Frontal cortex (tissue), 4 donors: Measurements from ENCODE around the gene AGAP1. TPM values are rescaled to one million over a fixed set of nuclear protein-coding genes. Genes with fewer than 3 reads are reported as not detected.

Experiments used
- DNase-seq, 2 donors: peaks; one replicate each; pipeline ENCODE4 v3.0.0; 2012; ENCODE audit warnings: low spot score in 2 of 2
- FAIRE-seq: peaks from 2 replicates; lab custom pipeline; 2012; peaks lifted over from hg19 to GRCh38; lab: Jason Lieb, UNC
- total RNA-seq: library from RNA; depleted of rRNA; stranded (reverse); fragments of >200 nt; gene quantifications from one replicate; pipeline ENCODE4 v1.2.3, GENCODE V29; 2014
- donor health status: control.
- donor health status: control.
- donor health status: control.

AGAP1 gene
- total RNA-seq, 1 donor from 2014 or later, result 27.3 TPM

- no peak for DNase-seq
- no peak for FAIRE-seq
Observed at GRCh38 chr2:235612181-235612950, 118.5 kb downstream of the AGAP1 start.

- DNase-seq (no peak), FAIRE-seq (no peak)
Observed at GRCh38 chr2:235613649-235614048, 119.8 kb downstream of the AGAP1 start.

GRCh38 chr2:235614176-235614860, 120.5 kb downstream of the AGAP1 start:
- FAIRE-seq, result no peak
- no peak for DNase-seq

GRCh38 chr2:235614900-235615712, 121.3 kb downstream of the AGAP1 start:
- DNase-seq, result peak; percentile 42 to 56
- peak; percentile 58 for FAIRE-seq

GRCh38 chr2:235616885-235617284, 123.0 kb downstream of the AGAP1 start:
- DNase-seq (no peak), FAIRE-seq (peak; percentile 34)

- no peak for DNase-seq
- no peak for FAIRE-seq
Observed at GRCh38 chr2:235618039-235618438, 124.2 kb downstream of the AGAP1 start.

GRCh38 chr2:235619544-235619943, 125.7 kb downstream of the AGAP1 start:
- no peak for DNase-seq
- FAIRE-seq, result no peak

- DNase-seq (no peak), FAIRE-seq (no peak)
Observed at GRCh38 chr2:235621736-235622135, 127.9 kb downstream of the AGAP1 start.

GRCh38 chr2:235623111-235623510, 129.3 kb downstream of the AGAP1 start:
- FAIRE-seq (no peak), DNase-seq (no peak)

GRCh38 chr2:235623752-235624151, 129.9 kb downstream of the AGAP1 start:
- FAIRE-seq, result no peak

GRCh38 chr2:235626658-235627057, 132.8 kb downstream of the AGAP1 start:
- DNase-seq, result no peak
- FAIRE-seq, result no peak

More at GRCh38 chr2:235623752-235624151, 129.9 kb downstream of the AGAP1 start:
- DNase-seq, result no peak

GRCh38 chr2:235627682-235628081, 133.8 kb downstream of the AGAP1 start:
- no peak for DNase-seq
- no peak for FAIRE-seq

- DNase-seq (no peak), FAIRE-seq (no peak)
Observed at GRCh38 chr2:235630718-235631296, 137.0 kb downstream of the AGAP1 start.

GRCh38 chr2:235634435-235635158, 140.8 kb downstream of the AGAP1 start:
- DNase-seq (no peak), FAIRE-seq (no peak)

GRCh38 chr2:235636546-235636945, 142.7 kb downstream of the AGAP1 start:
- DNase-seq (no peak), FAIRE-seq (no peak)

GRCh38 chr2:235637896-235638295, 144.1 kb downstream of the AGAP1 start:
- DNase-seq, result no peak
- FAIRE-seq, result no peak

- DNase-seq (no peak), FAIRE-seq (no peak)
Observed at GRCh38 chr2:235638541-235639427, 144.9 kb downstream of the AGAP1 start.

- DNase-seq (peak; percentile 50 to 65), FAIRE-seq (peak; percentile 49)
Observed at GRCh38 chr2:235639428-235639773, 145.6 kb downstream of the AGAP1 start.

- FAIRE-seq, result no peak
Observed at GRCh38 chr2:235639885-235640284, 146.0 kb downstream of the AGAP1 start.

More at GRCh38 chr2:235639885-235640284, 146.0 kb downstream of the AGAP1 start:
- no peak for DNase-seq
